Ovary (tissue), 3 donors: ENCODE measurements around the gene C16orf92.

Experiments used
- CTCF ChIP-seq, 3 donors: fragments of 450-650 bp in 2 of 3; fragments of 200-600 bp in 1 of 3; IDR thresholded peaks; one replicate each; pipeline versions ENCODE4 v1.5.1 to v1.8.0; 2016 to 2022; ENCODE audit warnings: antibody characterized with exemption in 3 of 3, mild to moderate bottlenecking in 1 of 3
- EP300 ChIP-seq: sonication (generic); formaldehyde crosslinking; IDR thresholded peaks from one replicate; pipeline ENCODE4 v1.6.1; 2017; ENCODE audit warnings: antibody characterized with exemption
- POLR2A ChIP-seq: fragments of 450-650 bp; IDR thresholded peaks from one replicate; pipeline ENCODE4 v1.6.1; 2017; ENCODE audit warnings: antibody characterized with exemption, mild to moderate bottlenecking, moderate library complexity
- donor health status: DM: no; HTN: no; CAD: no.

GRCh38 chr16:30004811-30005242 lies 18.2 kb upstream of the C16orf92 start:
- no peak for TF ChIP-seq CTCF (IDR thresholded peaks at IDR 0.05)
- TF ChIP-seq POLR2A: no peak
- no peak for TF ChIP-seq EP300
